MCF 10A (cell line): ENCODE results near the gene LHX4. TPM values are rescaled to one million over a fixed set of nuclear protein-coding genes. Genes with fewer than 3 reads are reported as not detected.

ENCODE experiments used
- BruUV-seq: library from RNA; stranded (reverse); fragments of 400-500 nt; replicated peaks from 2 replicates; lab custom pipeline; 2021; lab: Mats Ljungman, UMichigan
- CTCF ChIA-PET: fragments of 300-600 bp; sonication (Branson Sonifier 250); formaldehyde crosslinking; extraction: SDS; loops from one replicate; lab custom pipeline; 2021; ENCODE audit warnings: antibody characterized with exemption, inconsistent platforms; lab: Yijun Ruan, JAX
- POLR2A ChIA-PET: fragments of 300-600, 350-650 bp; sonication (Branson Sonifier 250); formaldehyde crosslinking; extraction: SDS; loops from one replicate; lab custom pipeline; 2020; ENCODE audit warnings: antibody characterized with exemption, inconsistent platforms; lab: Yijun Ruan, JAX
- DNase-seq: peaks from one replicate; pipeline ENCODE4 v3.0.0-alpha.2; 2018; ENCODE audit not compliant: unreplicated experiment
- H3K27ac Mint-ChIP-seq: one replicate; pipeline ENCODE4 v1.8.0; 2022; ENCODE audit warnings: mild to moderate bottlenecking, low read depth, mixed read lengths; ENCODE audit not compliant: unreplicated experiment
- H3K27me3 Mint-ChIP-seq: one replicate; pipeline ENCODE4 v1.8.0; 2022; ENCODE audit warnings: mixed read lengths; ENCODE audit not compliant: insufficient read depth, unreplicated experiment
- H3K36me3 Mint-ChIP-seq: one replicate; pipeline ENCODE4 v1.8.0; 2022; ENCODE audit warnings: mild to moderate bottlenecking, moderate library complexity, mixed read lengths; ENCODE audit not compliant: insufficient read depth, unreplicated experiment
- H3K4me1 Mint-ChIP-seq: one replicate; pipeline ENCODE4 v1.8.0; 2022; ENCODE audit warnings: mixed read lengths; ENCODE audit not compliant: insufficient read depth, unreplicated experiment
- H3K4me3 Mint-ChIP-seq: one replicate; pipeline ENCODE4 v1.8.0; 2022; ENCODE audit warnings: mild to moderate bottlenecking, moderate library complexity, mixed read lengths; ENCODE audit not compliant: unreplicated experiment
- H3K9me3 Mint-ChIP-seq: one replicate; pipeline ENCODE4 v1.8.0; 2022; ENCODE audit warnings: mixed read lengths; ENCODE audit not compliant: unreplicated experiment
- CTCF ChIP-seq: fragments of 200-600 bp; IDR thresholded peaks from one replicate; pipeline ENCODE4 v1.8.0; 2022; ENCODE audit warnings: antibody characterized with exemption, mild to moderate bottlenecking; ENCODE audit not compliant: unreplicated experiment
- intact Hi-C: fragments of 100-400 bp; cut with micrococcal nuclease; formaldehyde crosslinking; loops from 2 replicates; pipeline ENCODE4 v1.14.1; 2022
- total RNA-seq: library from RNA; stranded (reverse); gene quantifications from 2 replicates; pipeline ENCODE4 v1.2.3, GENCODE V29; 2022

The LHX4 gene
- total RNA-seq, 1 experiment from 2014 or later, result not detected

- no peak overlapping the region for H3K4me3 Mint-ChIP-seq
- ChIA-PET POLR2A (no interaction called here), CTCF (interaction anchor here (0.5 to 8.7 kb wide), 10 partner anchors 8 to 382 kb away, joined by 3 to 79 read pairs (median 4); no protein-coding TSS in a partner anchor)
- H3K36me3 Mint-ChIP-seq, result peaks cover 43% of the 10 kb centered on the region
- intact Hi-C loops, result no loop called here
- DNase-seq, result no peak
- H3K4me1 Mint-ChIP-seq, result no peaks in the 10 kb centered on the region
- H3K27me3 Mint-ChIP-seq, result no peaks in the 10 kb centered on the region
- TF ChIP-seq CTCF, result no peak
- no peak overlapping the region for H3K27ac Mint-ChIP-seq
- no peaks in the 10 kb centered on the region for H3K9me3 Mint-ChIP-seq
- BruUV-seq, result no TSS peak
Observed at GRCh38 chr1:180196436-180197003, 33.5 kb upstream of the LHX4 start.

- CTCF ChIA-PET, result interaction anchor here (0.6 to 8.7 kb wide), 8 partner anchors 9 to 318 kb away, joined by 3 to 79 read pairs (median 6); no protein-coding TSS in a partner anchor
- no TSS peak for BruUV-seq
- H3K27me3 Mint-ChIP-seq, result no peaks in the 10 kb centered on the region
- H3K9me3 Mint-ChIP-seq, result no peaks in the 10 kb centered on the region
- POLR2A ChIA-PET, result no interaction called here
- intact Hi-C loops, result no loop called here
- no peak overlapping the region for H3K4me3 Mint-ChIP-seq
- no peaks in the 10 kb centered on the region for H3K4me1 Mint-ChIP-seq
- TF ChIP-seq CTCF, result no peak
- peaks cover 36% of the 10 kb centered on the region for H3K36me3 Mint-ChIP-seq
- no peak overlapping the region for H3K27ac Mint-ChIP-seq
- DNase-seq, result no peak
Observed at GRCh38 chr1:180197231-180197630, 32.8 kb upstream of the LHX4 start.

GRCh38 chr1:180198196-180198595 is 31.9 kb upstream of the LHX4 start:
- CTCF ChIA-PET, result interaction anchor here (0.6 to 8.7 kb wide), 6 partner anchors 10 to 284 kb away, joined by 3 to 79 read pairs (median 8); no protein-coding TSS in a partner anchor
- intact Hi-C loops, result no loop called here
- no peaks in the 10 kb centered on the region for H3K4me1 Mint-ChIP-seq
- H3K4me3 Mint-ChIP-seq, result no peak overlapping the region
- H3K9me3 Mint-ChIP-seq, result no peaks in the 10 kb centered on the region
- no peak overlapping the region for H3K27ac Mint-ChIP-seq
- peaks cover 31% of the 10 kb centered on the region for H3K36me3 Mint-ChIP-seq
- POLR2A ChIA-PET, result no interaction called here
- no peak for TF ChIP-seq CTCF
- no TSS peak for BruUV-seq
- H3K27me3 Mint-ChIP-seq, result no peaks in the 10 kb centered on the region
- DNase-seq, result peak; percentile 14

- DNase-seq, result no peak
- Mint-ChIP-seq H3K27ac (no peak overlapping the region), H3K9me3 (no peaks in the 10 kb centered on the region), H3K27me3 (no peaks in the 10 kb centered on the region), H3K36me3 (peaks cover 31% of the 10 kb centered on the region), H3K4me1 (no peaks in the 10 kb centered on the region), H3K4me3 (no peak overlapping the region)
- no peak for TF ChIP-seq CTCF
- intact Hi-C loops, result no loop called here
- BruUV-seq, result no TSS peak
- ChIA-PET CTCF (interaction anchor here (1.2 to 8.7 kb wide), 3 partner anchors 10 to 36 kb away, joined by 4 to 79 read pairs (median 4); no protein-coding TSS in a partner anchor), POLR2A (no interaction called here)
Observed at GRCh38 chr1:180198611-180199010, 31.5 kb upstream of the LHX4 start.
